Caco-2 (cell line): ENCODE data around the gene RFX3. TPM values are rescaled to one million over a fixed set of nuclear protein-coding genes. Genes with fewer than 3 reads are reported as not detected.

Experiments used
- BruUV-seq: library from RNA; stranded (reverse); fragments of 400-500 nt; replicated peaks from 2 replicates; lab custom pipeline; 2021; lab: Mats Ljungman, UMichigan
- CTCF ChIA-PET: fragments of 300-600 bp; sonication (Branson Sonifier 250); formaldehyde crosslinking; loops from one replicate; lab custom pipeline; 2022; ENCODE audit warnings: antibody characterized with exemption; lab: Charles Lee
- POLR2A ChIA-PET: fragments of 300-600 bp; sonication (Branson Sonifier 250); formaldehyde crosslinking; loops from one replicate; lab custom pipeline; 2022; ENCODE audit warnings: antibody characterized with exemption; lab: Charles Lee
- DNase-seq, 2 experiments: peaks; one replicate each; pipeline versions ENCODE4 v3.0.0 to v3.0.0-alpha.2; 2020 to 2022
- H3K27me3 ChIP-seq: replicated peaks from 2 replicates; pipeline ENCODE4 v1.6.0; 2011; ENCODE audit warnings: low read length; ENCODE audit not compliant: control insufficient read depth, insufficient read depth
- H3K36me3 ChIP-seq: 2 replicates; pipeline ENCODE4 v1.5.1; 2011; ENCODE audit warnings: low read length; ENCODE audit not compliant: control insufficient read depth, insufficient read depth
- H3K4me1 ChIP-seq: fragments of 250-450 bp; sonication (Bioruptor Pico); 2 replicates; pipeline ENCODE4 v1.5.1; 2020; ENCODE audit warnings: mild to moderate bottlenecking
- H3K4me3 ChIP-seq: 2 replicates; pipeline ENCODE4 v1.5.1; 2011; ENCODE audit warnings: low read depth, mild to moderate bottlenecking, control low read depth, low read length
- H3K9me3 ChIP-seq: fragments of 250-450 bp; sonication (Bioruptor Pico); 2 replicates; pipeline ENCODE4 v1.5.1; 2020; ENCODE audit warnings: mild to moderate bottlenecking, moderate library complexity
- H3K27ac Mint-ChIP-seq: one replicate; pipeline ENCODE4 v1.8.0; 2022; ENCODE audit warnings: mixed read lengths; ENCODE audit not compliant: unreplicated experiment
- H3K27me3 Mint-ChIP-seq: one replicate; pipeline ENCODE4 v1.8.0; 2022; ENCODE audit warnings: mixed read lengths; ENCODE audit not compliant: insufficient read depth, unreplicated experiment
- H3K36me3 Mint-ChIP-seq: one replicate; pipeline ENCODE4 v1.8.0; 2022; ENCODE audit warnings: mild to moderate bottlenecking, mixed read lengths; ENCODE audit not compliant: insufficient read depth, unreplicated experiment
- H3K4me1 Mint-ChIP-seq: one replicate; pipeline ENCODE4 v1.8.0; 2022; ENCODE audit warnings: low read depth, mixed read lengths; ENCODE audit not compliant: unreplicated experiment
- H3K4me3 Mint-ChIP-seq: one replicate; pipeline ENCODE4 v1.8.0; 2022; ENCODE audit warnings: mild to moderate bottlenecking, moderate library complexity, mixed read lengths; ENCODE audit not compliant: unreplicated experiment
- H3K9me3 Mint-ChIP-seq: one replicate; pipeline ENCODE4 v1.8.0; 2022; ENCODE audit warnings: mixed read lengths; ENCODE audit not compliant: unreplicated experiment
- CTCF ChIP-seq, 2 experiments: fragments of 200-600 bp in 1 of 2; IDR thresholded peaks; 1 replicate in 1 of 2; 2 replicates in 1 of 2; pipeline versions ENCODE4 v1.5.1 to v1.8.0; 2011 to 2022; ENCODE audit warnings: antibody characterized with exemption in 1 of 2, control low read depth in 1 of 2, inconsistent platforms in 1 of 2, low read depth in 1 of 2, low read length in 1 of 2, mild to moderate bottlenecking in 1 of 2, moderate library complexity in 1 of 2; ENCODE audit not compliant: insufficient read depth in 1 of 2, severe bottlenecking in 1 of 2, unreplicated experiment in 1 of 2
- intact Hi-C: fragments of 100-400 bp; cut with micrococcal nuclease; formaldehyde crosslinking; loops from one replicate; pipeline ENCODE4 v1.10.0; 2022; ENCODE audit not compliant: unreplicated experiment
- total RNA-seq: library from RNA; stranded (reverse); gene quantifications from 2 replicates; pipeline ENCODE4 v1.2.3, GENCODE V29; 2022

RFX3 gene
- total RNA-seq, 1 experiment from 2014 or later = 4.2 TPM

DNA sequence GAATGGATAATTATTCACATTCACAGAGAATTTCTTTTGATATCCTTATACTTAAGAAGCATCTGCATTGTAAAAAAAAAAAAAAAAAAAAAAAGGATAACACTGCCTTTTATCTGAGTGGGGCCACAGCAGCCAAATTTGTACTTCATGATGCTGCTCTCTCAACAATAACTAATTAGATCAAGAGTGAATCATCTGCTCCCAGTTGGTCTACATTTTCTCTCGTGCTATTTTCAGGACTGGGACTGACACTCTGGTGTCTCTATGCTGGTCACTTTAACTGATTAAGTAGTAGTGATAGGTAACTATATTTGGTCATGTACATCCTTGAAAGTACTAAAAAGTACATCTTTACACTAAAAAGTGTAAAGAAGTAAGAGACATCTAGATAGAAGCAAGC is 90.1 kb downstream of the RFX3 start:
- H3K4me1 Mint-ChIP-seq = no peaks in the 10 kb centered on the region

DNA sequence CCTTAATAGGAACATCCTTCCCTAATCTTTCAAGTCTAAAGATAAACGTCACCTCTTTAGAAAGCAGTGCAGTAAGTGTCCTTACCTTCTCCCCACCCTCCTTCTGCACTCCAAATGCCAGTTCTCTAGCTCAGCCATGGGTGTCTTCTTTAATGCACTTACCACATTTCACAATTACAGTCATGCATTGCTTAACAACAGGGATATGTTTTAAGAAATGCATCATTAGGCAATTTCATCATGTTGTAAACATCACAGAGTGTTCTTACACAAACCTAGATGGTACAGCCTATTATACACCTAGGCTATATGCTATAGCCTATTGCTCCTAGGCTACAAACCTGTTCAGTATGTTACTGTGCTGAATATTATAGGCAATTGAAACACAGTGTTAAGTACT is 91.2 kb downstream of the RFX3 start:
- Mint-ChIP-seq H3K27me3 (no peaks in the 10 kb centered on the region), H3K27ac (no peak overlapping the region), H3K36me3 (no peaks in the 10 kb centered on the region), H3K9me3 (no peaks in the 10 kb centered on the region), H3K4me1 (no peaks in the 10 kb centered on the region), H3K4me3 (no peak overlapping the region)
- BruUV-seq = no TSS peak
- intact Hi-C loops = no loop called here
- Histone ChIP-seq H3K36me3 (no peaks in the 10 kb centered on the region), H3K27me3 (no peaks in the 10 kb centered on the region), H3K4me3 (no peak overlapping the region), H3K9me3 (no peaks in the 10 kb centered on the region), H3K4me1 (no peaks in the 10 kb centered on the region)
- CTCF ChIA-PET = no interaction called here
- no peak for TF ChIP-seq CTCF (IDR thresholded peaks at IDR 0.05; ENCODE audit: insufficient read depth in 1 of 2, low read depth in 1 of 2, low read length in 1 of 2, severe bottlenecking in 1 of 2, unreplicated experiment in 1 of 2)
- DNase-seq = no peak
- POLR2A ChIA-PET = no interaction called here

More for the DNA sequence above, 90.1 kb downstream of the RFX3 start:
- no peak for DNase-seq
- no peaks in the 10 kb centered on the region for H3K4me1 ChIP-seq
- BruUV-seq = no TSS peak
- TF ChIP-seq CTCF (IDR thresholded peaks at IDR 0.05; ENCODE audit: insufficient read depth in 1 of 2, low read depth in 1 of 2, low read length in 1 of 2, severe bottlenecking in 1 of 2, unreplicated experiment in 1 of 2) = no peak
- Mint-ChIP-seq H3K27me3 (no peaks in the 10 kb centered on the region), H3K9me3 (no peaks in the 10 kb centered on the region), H3K36me3 (no peaks in the 10 kb centered on the region), H3K4me3 (no peak overlapping the region), H3K27ac (no peak overlapping the region)
- intact Hi-C loops = no loop called here
- H3K4me3 ChIP-seq = no peak overlapping the region
- H3K27me3 ChIP-seq = no peaks in the 10 kb centered on the region
- CTCF ChIA-PET = no interaction called here
- H3K36me3 ChIP-seq = no peaks in the 10 kb centered on the region
- H3K9me3 ChIP-seq = no peaks in the 10 kb centered on the region
- POLR2A ChIA-PET = no interaction called here

- no peaks in the 10 kb centered on the region for H3K36me3 Mint-ChIP-seq
- Histone ChIP-seq H3K4me3 (no peak overlapping the region), H3K9me3 (no peaks in the 10 kb centered on the region), H3K27me3 (no peaks in the 10 kb centered on the region), H3K36me3 (no peaks in the 10 kb centered on the region), H3K4me1 (no peaks in the 10 kb centered on the region)
- H3K27ac Mint-ChIP-seq = no peak overlapping the region
- no TSS peak for BruUV-seq
- H3K9me3 Mint-ChIP-seq = no peaks in the 10 kb centered on the region
- TF ChIP-seq CTCF (IDR thresholded peaks at IDR 0.05; ENCODE audit: insufficient read depth in 1 of 2, low read depth in 1 of 2, low read length in 1 of 2, severe bottlenecking in 1 of 2, unreplicated experiment in 1 of 2) = no peak
- H3K4me3 Mint-ChIP-seq = no peak overlapping the region
- no peak for DNase-seq
- intact Hi-C loops = no loop called here
- H3K4me1 Mint-ChIP-seq = no peaks in the 10 kb centered on the region
- POLR2A ChIA-PET = no interaction called here
- CTCF ChIA-PET = no interaction called here
- no peaks in the 10 kb centered on the region for H3K27me3 Mint-ChIP-seq
Observed at GRCh38 chr9:3433754-3434153, 92.0 kb downstream of the RFX3 start.
